ENCODE results near the gene SPRED3.
"Not testable (repeated sequence)": the region's sequence is repeated elsewhere in the genome, so short reads cannot be mapped to it uniquely, and the experiment has no call there.

SPRED3 gene

DNA sequence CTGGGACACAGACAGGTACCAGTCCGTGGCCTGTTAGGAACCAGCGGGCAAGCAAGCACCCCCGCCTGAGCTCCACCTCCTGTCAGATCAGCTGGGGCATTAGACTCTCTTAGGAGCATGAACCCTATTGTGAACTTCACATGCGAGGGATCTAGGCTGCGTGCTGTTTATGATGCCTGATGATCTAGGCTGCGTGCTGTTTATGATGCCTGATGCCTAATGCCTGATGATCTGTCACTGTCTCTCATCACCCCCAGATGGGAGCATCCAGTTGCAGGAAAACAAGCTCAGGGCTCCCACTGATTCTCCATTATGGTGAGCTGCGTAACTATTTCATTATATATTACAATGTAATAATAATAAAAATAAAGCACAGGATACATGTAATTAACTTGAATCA, 33.9 kb downstream of the SPRED3 start:
- DNase-seq, result no peak

DNA sequence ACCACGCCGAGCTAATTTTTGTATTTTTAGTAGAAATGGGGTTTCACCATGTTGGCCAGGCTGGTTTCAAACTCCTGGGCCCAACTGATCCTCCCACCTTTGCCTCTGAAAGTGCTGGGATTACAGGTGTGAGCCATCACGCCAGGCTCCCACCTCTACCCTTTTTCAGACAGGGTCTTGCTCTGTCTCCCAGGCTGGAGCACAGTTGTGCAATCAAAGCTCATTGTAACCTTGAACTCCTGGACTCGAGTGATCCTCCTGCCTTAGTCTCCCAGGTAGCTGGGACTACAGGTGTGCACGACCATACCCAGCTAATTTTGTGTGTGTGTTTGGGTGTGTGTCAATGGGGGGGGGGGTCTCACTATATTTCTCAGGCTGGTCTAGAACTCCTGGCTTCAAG, 35.8 kb downstream of the SPRED3 start:
- no peak for DNase-seq

DNA sequence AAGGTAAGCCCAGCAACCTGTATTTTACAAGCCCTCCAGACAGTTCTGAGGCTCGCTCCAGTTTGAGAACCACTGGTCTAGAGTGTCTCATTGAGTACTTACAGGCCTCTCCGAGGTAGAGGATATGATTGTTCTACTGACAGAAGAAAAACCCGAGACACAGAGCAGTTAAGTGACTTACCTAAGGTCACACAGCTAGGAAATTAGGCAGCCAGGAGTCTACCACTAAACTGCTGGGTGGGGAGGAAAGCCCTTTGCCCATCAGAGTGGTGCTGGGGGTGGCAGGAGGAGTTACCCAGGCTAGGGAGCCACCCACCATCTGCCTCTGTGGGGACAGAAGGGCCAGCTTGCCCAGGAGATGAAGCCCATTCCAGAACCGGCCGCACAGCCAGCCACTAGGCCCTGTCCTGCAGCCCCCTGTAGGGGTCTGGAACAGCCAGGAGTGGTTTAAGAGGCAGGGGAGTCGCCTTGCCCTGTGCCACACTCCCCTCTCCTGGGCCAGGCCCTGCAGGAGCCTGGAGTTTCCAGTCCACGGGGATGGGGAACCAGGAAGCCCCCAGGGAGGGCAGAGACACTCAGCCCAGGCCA, 36.8 kb downstream of the SPRED3 start:
- no peak for DNase-seq

DNA sequence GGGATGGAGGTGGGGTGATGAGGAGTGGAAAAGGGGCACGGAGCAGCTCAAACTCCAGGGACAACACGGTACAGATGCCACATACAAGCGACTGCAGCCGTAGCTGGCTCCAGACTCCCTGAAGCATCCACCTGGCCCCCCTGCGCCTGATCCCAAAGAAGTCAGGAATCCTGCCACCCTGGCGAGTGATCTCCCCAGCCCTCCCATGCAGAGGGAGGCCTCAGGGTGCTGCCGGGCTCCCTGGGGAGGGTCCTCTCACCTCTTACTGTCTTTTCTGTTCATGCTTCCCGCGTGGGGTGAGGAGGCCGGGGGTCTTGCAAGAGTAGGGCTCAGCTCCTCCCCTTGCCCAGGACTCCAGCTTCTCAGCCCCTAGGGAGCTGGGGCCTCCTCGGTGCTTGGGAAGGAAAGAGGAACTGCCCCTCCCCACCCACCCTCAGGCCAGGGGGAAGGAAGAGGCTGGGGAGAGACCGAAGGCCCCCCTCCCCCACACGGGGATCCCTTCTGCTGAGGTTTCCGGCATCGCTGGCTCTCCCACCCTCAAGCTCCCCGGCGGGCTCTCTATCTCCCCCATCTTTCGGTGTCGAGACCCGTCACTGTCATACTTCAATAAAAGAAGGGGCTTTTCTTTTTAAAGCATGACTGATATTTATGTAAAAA, 37.4 kb downstream of the SPRED3 start, which contains the start of gene RASGRP4:
Gene RASGRP4 (minus strand): TSS at position 410 of the 657 bp plus-strand sequence. CDS start 128 bp downstream, at position 282.
- DNase-seq, result no peak

DNA sequence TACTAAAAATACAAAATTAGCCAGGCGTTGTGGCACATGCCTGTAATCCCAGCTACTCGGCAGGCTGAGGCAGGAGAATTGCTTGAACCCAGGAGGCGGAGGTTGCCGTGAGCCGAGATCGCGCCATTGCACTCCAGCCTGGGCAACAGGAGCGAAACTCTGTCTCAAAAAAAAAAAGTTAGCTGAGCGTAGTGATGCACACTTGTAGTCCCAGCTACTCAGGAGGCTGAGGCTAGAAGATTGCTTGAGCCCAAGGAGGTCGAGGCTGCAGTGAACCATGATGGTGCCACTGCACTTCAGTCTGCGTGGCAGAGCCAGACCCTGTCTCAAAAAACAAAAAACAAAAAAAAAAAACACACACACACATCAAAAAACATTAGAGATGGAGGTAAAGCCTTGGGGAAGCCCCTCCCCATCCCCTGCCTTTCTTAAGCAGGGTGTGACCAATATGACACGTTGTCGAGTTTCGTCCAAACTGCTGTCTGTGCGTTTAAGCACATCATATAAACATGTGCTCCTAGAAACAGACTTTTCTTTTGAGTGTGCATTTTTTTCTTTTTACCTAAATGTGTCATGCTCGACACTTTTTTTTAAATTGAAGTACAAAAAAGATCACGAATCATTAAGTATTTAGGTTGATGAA, 38.7 kb downstream of the SPRED3 start:
- DNase-seq, result not testable (repeated sequence)

DNA sequence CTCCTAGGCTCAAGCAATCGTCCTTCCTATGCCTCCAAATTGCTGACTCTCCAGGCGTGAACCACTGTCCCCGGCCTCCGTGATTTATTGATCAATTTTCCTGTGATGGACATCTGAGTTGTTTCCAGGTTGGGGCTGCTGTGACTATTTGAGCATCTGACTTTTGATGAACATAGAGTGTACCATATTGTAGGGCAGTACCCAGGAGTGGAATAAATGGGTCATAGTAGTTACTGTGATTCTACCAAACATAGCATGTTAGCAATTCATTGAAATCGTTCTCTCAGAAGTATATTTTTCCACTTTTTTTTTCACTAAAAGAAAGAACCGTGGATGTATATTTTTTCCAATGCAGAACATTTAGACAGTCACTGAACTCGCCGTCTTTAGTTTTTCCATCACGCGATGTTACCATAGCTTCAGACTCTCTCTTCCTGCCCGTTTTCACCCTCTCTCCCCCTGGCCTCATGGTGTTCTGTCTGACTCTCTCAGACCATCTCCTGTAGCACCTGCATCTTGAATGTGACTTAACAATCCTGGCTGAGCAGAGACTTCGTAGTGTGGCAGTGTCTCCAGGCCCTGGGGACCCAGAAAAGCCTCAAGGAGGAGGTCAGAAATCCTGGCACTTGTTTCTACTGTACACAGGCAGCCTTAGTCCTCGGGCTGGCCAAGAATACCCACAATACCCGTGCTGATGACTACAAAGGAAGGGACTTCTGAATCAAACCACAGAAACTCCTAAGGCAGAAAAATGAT, 40.7 kb downstream of the SPRED3 start:
- no peak for DNase-seq

DNA sequence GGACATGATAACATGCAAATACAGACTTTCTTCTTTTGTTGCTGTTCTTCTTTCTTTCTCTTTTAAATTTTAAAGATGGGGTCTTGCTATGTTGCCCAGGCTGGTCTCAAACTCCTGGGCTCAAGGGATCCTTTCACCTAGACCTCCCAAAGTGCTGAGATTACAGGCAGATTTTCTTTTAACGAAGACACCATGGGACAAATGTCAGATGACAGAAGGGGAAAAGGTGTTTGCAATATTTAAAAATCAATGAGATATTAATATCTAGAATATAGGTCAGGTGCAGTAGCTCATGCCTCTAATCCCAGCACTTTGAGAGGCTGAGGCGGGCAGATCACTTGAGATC, 41.3 kb downstream of the SPRED3 start:
- DNase-seq, result no peak

DNA sequence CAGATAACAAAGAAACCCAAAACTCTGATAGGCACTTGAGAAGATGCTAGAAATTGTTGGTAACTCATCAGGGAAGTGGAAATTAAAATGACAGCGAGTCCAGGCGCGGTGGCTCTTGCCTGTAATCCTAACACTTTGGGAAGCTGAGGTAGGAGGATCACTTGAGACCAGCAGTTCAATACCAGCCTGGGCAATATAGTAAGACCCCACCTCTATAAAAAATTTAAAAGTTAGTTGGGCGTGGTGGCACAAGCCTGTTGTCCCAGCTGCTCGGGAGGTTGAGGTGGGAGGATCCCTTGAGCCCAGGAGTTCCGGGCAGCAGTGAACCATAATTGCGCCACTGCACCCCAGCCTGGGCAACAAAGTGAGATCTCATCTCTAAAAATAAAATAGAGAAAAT, 42.4 kb downstream of the SPRED3 start:
- DNase-seq, result no peak

DNA sequence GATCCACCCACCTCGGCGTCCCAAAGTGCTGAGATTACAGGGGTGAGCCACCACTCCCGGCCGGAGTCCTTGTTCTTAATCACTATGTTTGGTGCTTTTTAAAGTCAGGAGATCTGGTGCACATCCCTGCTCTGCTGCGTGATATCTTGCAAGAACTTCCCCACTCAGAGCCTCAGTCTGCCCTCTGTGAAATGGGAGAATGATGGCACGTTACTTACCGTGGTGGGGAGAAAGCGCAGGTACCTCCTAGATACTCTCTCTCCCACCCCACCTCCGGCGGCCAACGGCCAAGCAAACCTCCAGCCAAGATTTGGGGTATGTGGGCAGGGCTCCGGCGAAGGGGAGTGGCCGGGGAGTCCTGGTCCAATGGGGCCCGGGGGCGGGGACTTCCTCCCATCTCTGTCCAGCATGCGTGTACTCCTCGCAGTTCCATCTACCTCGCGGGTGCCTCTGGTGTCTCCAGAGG, 44.8 kb downstream of the SPRED3 start, which contains the start of gene RYR1:
Gene RYR1 (plus strand): TSS at position 424 of the 466 bp plus-strand sequence. CDS start 139 bp downstream, outside the sequence.
- DNase-seq, result no peak

DNA sequence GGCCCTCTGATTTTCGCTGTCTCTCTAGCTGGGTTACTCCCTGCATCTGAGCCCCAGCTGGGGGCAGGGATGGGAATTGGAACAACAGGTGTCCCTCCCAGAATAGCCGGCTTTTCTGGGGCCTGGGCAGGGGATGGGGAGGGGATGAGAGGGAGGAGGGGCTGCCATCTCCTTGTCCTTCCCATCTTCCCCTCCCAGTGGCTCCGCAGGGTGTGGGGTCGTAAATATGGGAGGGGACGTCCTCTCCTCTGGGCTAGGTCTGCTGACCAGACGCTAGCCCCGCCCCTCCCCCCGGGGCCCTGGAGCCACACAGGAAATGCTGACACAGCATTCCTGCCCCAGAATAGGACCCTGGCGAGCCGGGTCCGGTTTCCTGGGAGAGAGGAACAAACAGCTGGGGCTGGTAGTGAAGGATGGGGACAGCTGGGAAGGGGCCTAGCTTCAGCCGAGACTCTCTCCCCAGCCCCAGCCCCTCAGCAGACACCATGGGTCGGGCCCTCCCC, 46.1 kb downstream of the SPRED3 start:
- DNase-seq, result no peak

DNA sequence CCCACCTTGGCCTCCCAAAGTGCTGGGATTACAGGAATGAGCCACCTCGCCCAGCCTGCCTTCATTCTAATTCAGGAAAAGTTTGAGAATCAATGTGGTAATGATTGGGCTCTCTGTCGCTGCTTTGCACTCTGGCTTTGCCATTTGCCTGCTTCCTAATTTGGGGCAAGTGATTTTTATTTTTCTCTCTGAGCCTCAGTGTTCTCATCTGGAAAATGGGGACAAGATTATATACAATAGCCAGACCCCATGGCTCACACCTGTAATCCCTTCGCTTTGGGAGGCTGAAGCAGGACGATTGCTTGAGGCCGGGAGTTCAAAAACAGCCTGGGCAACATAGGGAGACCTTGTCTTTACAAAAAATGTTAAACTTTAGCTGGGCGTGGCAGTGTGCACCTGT, 48.8 kb downstream of the SPRED3 start:
- no peak for DNase-seq

DNA sequence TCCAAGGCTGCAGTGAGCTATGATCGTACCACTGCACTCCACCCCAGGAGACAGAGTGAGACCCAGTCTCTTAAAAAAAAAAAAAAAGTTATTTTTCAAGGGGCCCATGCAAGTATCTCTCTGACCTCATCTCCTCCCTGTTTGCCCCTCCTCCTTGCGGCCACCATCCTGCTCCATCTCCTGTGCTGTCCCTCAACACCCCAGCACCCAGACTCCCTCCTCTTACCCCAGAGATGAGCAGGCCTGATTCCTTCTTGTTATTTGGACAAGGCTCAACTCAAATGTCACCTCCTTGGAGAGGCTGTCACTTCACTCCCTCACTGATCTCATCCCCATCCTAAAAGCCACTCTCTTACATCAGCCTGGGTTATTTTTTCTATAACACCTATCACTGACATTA, 49.4 kb downstream of the SPRED3 start:
- no peak for DNase-seq

DNA sequence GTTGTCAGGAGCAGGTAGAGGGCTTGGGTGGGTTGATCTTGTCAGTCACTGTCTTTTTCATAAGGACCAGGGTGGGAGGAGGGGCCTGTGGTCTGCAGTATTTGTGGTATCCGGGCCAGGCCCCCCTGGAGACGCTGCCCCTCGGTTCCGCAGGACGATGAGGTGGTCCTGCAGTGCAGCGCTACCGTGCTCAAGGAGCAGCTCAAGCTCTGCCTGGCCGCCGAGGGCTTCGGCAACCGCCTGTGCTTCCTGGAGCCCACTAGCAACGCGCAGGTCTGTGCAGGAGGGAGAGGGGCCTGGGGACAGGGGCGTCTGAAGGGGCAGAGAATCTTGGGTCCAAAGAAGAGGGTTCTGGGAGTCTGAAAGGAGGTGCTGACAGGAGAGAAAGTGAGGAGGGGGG, 52.1 kb downstream of the SPRED3 start:
- DNase-seq, result no peak

DNA sequence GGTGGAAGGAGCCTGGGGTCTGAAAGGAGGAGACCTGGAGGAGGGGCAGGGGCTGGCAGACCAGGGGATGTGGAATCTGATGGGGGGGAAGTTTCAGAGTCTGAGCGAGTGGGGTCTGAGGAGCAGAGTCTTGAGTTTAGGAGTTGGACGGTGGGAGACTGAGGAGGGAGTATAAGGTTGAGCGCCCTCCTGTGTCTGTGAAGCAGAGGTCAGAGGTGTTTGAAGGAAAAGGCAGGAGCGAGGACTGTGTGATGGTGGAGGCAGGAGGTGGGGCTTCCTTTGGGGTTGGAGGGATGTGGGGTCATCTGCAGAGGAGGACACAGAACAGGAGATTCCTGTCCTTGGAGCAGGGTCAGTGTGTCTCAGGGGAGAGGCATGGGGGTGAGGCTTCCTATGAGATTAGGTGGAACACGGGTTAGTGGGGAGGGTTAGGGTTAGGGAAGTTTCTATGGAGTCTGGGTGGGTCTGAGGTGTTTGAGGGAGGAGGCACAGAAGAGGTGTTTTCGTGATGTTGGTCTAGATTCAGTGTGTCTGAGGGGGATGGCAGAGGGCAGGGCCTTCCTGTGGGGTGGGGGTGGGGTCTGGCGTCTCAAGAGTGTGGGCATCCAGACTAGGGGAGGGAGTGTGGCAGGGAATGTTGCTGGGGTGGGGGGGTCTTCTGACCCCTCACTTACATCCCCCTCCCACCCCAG, 53.3 kb downstream of the SPRED3 start:
- no peak for DNase-seq

DNA sequence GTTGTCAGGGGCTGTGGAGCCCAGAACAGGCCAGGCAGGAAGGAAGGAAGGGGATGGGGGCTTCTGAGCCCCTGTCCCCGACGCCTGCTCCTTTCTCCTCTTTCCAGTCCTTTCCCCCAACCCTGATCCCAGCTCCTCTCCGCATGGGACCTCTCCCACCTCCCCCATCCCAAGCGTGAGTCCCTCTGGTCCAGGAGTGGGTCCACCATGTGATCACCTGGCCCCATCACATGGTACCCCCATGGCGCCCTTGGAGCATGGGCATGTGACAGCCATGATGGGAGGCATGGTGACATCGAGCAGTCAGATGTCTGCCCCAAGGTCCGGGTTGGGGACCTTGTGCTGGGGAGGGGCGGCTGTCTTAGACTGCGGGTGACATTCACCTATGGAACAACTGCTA, 54.2 kb downstream of the SPRED3 start:
- no peak for DNase-seq

DNA sequence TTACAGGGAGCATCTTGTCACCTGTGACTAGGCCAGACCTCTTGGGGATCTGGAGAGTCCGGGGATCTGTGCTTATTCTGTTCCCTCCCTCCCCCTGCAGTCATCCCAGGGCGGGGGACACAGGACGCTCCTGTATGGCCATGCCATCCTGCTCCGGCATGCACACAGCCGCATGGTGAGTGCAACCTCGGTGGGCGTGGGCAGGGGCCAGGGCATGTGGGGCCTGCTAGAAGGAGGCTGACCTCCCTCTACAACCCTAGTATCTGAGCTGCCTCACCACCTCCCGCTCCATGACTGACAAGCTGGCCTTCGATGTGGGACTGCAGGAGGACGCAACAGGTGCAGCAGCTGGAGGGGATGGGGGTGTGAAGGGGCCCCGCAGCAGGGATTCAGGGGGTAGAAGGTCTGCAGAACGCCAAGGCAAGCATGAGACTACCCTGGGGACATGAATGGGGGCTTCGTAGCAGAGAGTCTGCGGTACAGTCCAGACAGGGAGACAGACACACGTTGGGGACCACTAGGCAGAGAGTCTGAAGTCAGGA, 55.0 kb downstream of the SPRED3 start:
- DNase-seq, result no peak

DNA sequence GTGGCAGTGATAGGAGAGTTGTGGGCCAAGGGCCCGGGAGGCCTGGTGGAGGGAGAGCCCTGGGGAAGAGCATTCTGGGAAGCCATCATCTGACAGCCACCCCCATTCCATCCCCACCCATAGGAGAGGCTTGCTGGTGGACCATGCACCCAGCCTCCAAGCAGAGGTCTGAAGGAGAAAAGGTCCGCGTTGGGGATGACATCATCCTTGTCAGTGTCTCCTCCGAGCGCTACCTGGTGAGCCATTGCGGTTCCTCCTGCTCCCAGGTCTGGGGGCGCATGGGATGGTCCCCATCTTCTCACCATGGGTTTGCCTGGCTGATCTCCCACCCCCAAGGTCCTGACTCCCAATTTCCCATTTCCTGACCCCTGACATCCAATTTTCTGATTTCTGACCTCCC, 55.5 kb downstream of the SPRED3 start:
- DNase-seq, result no peak

DNA sequence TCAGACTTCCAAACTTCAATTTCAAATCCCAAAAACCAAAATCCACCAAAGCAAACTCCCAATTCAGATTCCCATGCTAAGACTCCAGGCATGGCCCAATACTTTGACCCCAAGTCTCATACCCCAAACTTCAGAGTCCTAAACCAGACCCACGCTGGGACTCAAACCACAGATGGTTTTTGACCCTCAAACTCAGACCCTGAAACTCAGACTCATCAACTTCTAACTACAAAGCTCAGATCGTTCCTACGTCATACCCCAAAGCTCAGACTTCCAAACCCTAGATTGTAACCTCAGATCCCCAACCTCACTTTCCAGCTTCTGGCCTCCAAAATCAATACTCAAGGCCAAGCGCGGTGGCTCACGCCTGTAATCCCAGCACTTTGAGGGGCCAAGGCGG, 56.9 kb downstream of the SPRED3 start:
- no peak for DNase-seq

DNA sequence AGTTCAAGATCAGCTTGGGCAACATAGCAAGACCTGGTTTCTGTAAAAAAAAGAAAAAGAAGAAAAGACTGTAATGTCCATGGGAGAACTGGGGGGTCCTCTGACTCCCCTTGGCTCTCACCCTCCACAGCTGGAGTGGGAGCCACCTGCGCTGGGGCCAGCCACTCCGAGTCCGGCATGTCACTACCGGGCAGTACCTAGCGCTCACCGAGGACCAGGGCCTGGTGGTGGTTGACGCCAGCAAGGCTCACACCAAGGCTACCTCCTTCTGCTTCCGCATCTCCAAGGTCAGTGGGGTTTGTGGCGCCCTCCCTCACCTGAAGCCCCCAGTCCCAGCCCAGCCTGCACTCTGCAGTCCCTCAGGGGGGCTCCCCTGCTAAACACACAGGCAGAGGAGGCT, 59.7 kb downstream of the SPRED3 start:
- no peak for DNase-seq
